Measurements from ENCODE around the gene KCNQ1. TPM values are rescaled to one million over a fixed set of nuclear protein-coding genes. Genes with fewer than 3 reads are reported as not detected.

Gene KCNQ1
- total RNA-seq, 3 donors from 2014 or later (not counting 1 experiment from before 2014, with no cell fraction given), result 1.9 to 7.8 (median 3.3) TPM

DNA sequence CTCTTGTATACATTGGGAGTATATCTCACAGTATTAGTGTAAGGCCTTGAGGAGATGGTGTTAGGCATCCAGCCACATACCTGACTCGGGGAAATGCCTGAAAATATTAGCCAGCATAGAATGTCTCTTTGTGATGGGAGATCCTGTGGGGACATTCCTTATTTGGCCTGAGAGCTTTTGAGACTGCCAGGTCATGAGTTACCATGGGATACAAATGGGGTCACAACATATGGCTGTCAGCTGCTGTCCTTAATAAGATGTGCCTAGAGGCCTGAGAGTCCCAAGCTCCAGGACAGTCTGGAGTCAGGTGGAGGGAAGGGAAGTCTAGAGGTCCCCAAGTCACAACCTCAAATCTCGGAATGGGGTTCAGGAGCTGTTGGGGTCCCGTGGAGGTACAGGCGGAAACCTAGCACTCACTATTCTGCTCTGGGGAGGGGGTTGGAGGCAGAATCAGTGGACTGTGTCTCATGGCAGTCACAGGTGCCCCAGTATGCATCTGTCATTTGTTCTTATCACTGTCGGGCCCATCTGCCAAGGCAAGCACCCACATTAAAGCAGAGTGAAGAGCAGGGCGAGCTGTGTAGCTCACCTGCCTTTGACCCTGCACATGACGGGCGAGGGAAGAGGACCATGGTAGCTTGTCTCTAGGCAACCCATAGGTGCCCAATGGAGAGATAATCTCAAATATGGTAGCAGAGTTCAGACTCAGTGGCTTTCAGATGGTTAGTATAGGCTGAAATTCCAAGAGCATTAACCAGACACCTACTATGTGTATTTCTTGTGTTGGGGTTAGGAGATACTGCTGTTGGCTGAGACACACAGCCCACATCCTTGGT lies 225.0 kb downstream of the KCNQ1 start:
- H3K27ac Mint-ChIP-seq, result no peak overlapping the region
- no peak overlapping the region for H3K4me3 ChIP-seq (ENCODE audit: low read length)
- H3K9me3 ChIP-seq (ENCODE audit: control insufficient read depth, insufficient read depth, low read length), result no peaks in the 10 kb centered on the region
- DNase-seq (no peak), ATAC-seq (no peak)
- no peaks in the 10 kb centered on the region for H3K27me3 ChIP-seq (ENCODE audit: control insufficient read depth, insufficient read depth, low read length)
- no peaks in the 10 kb centered on the region for H3K9me3 Mint-ChIP-seq
- H3K36me3 Mint-ChIP-seq, result no peaks in the 10 kb centered on the region
- intact Hi-C loops (cut with micrococcal nuclease), result no loop called here
- 93% methylated on average over 8 of the region's 8 CpGs for WGBS (ENCODE audit: insufficient coverage)
- no peak overlapping the region for H3K4me3 Mint-ChIP-seq
- H3K27me3 Mint-ChIP-seq (ENCODE audit: low read depth in 2 of 2), result no peaks in the 10 kb centered on the region
- no peaks in the 10 kb centered on the region for H3K4me1 ChIP-seq (ENCODE audit: control insufficient read depth, insufficient read depth, low read length)
- H3K27ac ChIP-seq (ENCODE audit: low read length), result no peak overlapping the region
- peaks cover 0 to 10% of the 10 kb centered on the region in 2 donors for H3K4me1 Mint-ChIP-seq
- TF ChIP-seq, protein P1, sequence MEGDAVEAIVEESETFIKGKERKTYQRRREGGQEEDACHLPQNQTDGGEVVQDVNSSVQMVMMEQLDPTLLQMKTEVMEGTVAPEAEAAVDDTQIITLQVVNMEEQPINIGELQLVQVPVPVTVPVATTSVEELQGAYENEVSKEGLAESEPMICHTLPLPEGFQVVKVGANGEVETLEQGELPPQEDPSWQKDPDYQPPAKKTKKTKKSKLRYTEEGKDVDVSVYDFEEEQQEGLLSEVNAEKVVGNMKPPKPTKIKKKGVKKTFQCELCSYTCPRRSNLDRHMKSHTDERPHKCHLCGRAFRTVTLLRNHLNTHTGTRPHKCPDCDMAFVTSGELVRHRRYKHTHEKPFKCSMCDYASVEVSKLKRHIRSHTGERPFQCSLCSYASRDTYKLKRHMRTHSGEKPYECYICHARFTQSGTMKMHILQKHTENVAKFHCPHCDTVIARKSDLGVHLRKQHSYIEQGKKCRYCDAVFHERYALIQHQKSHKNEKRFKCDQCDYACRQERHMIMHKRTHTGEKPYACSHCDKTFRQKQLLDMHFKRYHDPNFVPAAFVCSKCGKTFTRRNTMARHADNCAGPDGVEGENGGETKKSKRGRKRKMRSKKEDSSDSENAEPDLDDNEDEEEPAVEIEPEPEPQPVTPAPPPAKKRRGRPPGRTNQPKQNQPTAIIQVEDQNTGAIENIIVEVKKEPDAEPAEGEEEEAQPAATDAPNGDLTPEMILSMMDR (IDR thresholded peaks at IDR 0.05), result no peak
- H3K36me3 ChIP-seq (ENCODE audit: control insufficient read depth, insufficient read depth, low read length), result no peaks in the 10 kb centered on the region

DNA sequence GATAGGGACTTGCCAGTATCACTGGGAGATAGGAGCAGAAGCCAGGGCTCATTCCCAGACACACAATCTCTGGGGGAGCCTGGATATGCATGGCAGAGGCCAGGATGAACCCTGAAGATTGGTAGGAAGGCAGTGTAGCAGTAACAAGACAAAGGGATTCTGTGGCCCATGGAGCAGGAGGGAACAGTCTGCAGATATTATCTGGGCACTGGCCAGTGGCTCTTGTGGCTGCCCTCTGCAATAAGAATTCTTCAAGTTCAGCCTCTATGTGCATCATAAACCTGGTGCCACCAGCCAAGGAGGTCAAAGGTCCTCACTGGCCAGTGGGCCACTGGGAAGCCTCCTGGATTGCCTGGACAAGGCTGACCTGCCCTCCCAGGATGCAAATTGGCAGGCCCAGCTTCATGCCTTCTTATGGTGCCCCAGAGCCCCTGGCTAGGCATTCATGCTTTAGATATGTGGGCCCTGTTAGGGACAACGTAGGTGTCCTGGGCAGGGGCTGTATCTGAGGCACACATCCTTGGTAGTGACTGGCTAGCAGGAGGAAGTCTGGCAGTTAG lies 225.8 kb downstream of the KCNQ1 start:
- Histone ChIP-seq H3K9me3 (ENCODE audit: control insufficient read depth, insufficient read depth, low read length) (no peaks in the 10 kb centered on the region), H3K27me3 (ENCODE audit: control insufficient read depth, insufficient read depth, low read length) (no peaks in the 10 kb centered on the region), H3K4me3 (ENCODE audit: low read length) (no peak overlapping the region), H3K4me1 (ENCODE audit: control insufficient read depth, insufficient read depth, low read length) (no peaks in the 10 kb centered on the region), H3K36me3 (ENCODE audit: control insufficient read depth, insufficient read depth, low read length) (no peaks in the 10 kb centered on the region), H3K27ac (ENCODE audit: low read length) (no peak overlapping the region)
- Mint-ChIP-seq H3K36me3 (no peaks in the 10 kb centered on the region), H3K4me3 (no peak overlapping the region), H3K27ac (no peak overlapping the region), H3K4me1 (peaks cover 0 to 10% of the 10 kb centered on the region in 2 donors), H3K27me3 (ENCODE audit: low read depth in 2 of 2) (no peaks in the 10 kb centered on the region), H3K9me3 (no peaks in the 10 kb centered on the region)
- TF ChIP-seq, protein P1 (IDR thresholded peaks at IDR 0.05), result no peak
- 0% methylated on average over 1 of the region's 1 CpG for WGBS (ENCODE audit: insufficient coverage)
- ATAC-seq, result no peak
- intact Hi-C loops (cut with micrococcal nuclease), result no loop called here
- DNase-seq, result no peak

DNA sequence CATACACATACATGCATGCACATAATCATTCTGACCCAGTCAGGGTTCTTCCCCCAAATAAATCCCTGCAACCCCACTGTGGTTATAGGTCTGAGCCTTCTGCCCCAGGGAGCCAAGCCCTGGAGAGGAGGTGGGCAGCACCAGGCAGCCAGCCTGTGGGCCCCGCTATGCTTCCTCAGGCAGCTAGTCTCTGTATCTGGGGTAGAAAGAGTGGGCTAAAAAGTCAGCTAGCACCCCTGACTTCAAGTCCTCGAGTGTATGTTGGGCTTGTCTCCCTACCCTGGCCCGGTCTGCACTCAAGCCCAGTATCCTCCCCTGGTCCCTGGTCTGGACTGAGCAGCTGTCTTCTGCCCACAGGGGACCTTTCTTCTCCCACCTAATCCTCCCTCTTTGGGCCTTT lies 226.9 kb downstream of the KCNQ1 start:
- H3K36me3 ChIP-seq (ENCODE audit: control insufficient read depth, insufficient read depth, low read length), result no peaks in the 10 kb centered on the region
- no peaks in the 10 kb centered on the region for H3K4me1 ChIP-seq (ENCODE audit: control insufficient read depth, insufficient read depth, low read length)
- WGBS (ENCODE audit: insufficient coverage), result 86% methylated on average over 3 of the region's 3 CpGs
- intact Hi-C loops (cut with micrococcal nuclease), result no loop called here
- Mint-ChIP-seq H3K27ac (no peak overlapping the region), H3K9me3 (no peaks in the 10 kb centered on the region), H3K36me3 (no peaks in the 10 kb centered on the region), H3K4me3 (no peak overlapping the region), H3K27me3 (ENCODE audit: low read depth in 2 of 2) (no peaks in the 10 kb centered on the region), H3K4me1 (peaks cover 0 to 10% of the 10 kb centered on the region in 2 donors)
- H3K4me3 ChIP-seq (ENCODE audit: low read length), result no peak overlapping the region
- TF ChIP-seq, protein P1 (IDR thresholded peaks at IDR 0.05), result no peak
- H3K27me3 ChIP-seq (ENCODE audit: control insufficient read depth, insufficient read depth, low read length), result no peaks in the 10 kb centered on the region
- no peak for DNase-seq
- no peak for ATAC-seq
- no peak overlapping the region for H3K27ac ChIP-seq (ENCODE audit: low read length)
- no peaks in the 10 kb centered on the region for H3K9me3 ChIP-seq (ENCODE audit: control insufficient read depth, insufficient read depth, low read length)
